ENCODE measurements around the gene IFI27L1.
A peak's percentile ranks its signal among the peaks of the same experiment; 100 is the strongest.

The IFI27L1 gene

DNA sequence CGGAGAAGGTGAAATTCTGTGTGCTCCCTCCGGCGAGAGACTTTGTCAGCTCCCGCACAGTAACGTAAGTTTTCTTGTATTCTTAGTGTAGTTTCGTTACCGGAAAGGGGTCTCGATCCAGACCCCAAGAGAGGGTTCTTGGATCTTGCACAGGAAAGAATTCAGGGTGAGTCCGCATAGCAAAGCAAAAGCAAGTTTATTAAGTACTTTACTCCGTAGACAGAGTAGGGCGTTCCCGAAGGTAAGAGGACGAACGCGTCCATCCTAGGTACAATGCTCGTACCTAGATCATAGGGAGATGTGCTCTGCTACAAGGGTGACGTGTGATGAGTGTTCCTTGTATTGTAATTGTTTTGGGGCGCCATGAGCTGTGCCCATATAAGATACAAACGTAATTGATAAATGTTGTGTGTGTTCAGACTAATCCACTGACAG, 293 bp downstream of the IFI27L1 start:
- no peak for DNase-seq

DNA sequence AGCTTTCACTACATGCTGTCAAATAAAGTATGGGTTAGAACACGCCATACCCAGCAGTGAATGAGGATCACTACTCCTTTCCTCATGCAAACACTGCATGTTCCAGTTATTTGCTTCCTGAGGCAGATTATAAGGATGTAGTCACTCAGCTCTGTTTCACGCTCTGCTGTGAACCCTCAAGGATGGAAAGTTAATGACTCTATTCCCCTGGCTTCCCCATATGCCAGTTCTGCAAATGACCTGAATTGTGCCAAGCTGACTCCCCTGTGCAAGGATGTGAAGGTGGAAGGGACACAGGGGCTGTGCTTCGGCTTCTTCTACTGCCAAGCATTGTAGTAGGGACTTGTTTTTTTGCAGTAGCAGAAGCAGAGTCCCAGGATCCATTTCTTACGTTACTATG, 6.8 kb downstream of the IFI27L1 start:
- DNase-seq = no peak

DNA sequence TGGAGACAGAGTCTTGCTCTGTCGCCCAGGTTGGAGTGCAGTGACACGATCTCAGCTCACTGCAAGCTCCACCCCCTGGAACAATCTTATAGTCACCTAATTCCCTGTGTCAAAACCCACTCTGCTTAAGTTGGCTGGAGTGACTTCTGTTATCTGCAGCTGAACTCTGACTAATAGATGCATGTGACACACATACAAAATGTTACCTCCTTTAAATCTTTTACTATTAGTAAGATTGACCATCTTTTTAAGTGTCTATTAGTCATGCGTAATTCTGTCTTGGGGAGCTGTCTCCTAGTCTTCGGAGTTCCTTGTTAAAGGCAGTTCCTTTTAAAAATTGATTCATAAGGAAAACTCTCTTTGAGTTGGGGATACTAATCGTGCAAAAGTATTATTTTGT, 7.4 kb downstream of the IFI27L1 start:
- no peak for DNase-seq

GRCh38 chr14:94089479-94089878, 8.4 kb downstream of the IFI27L1 start:
- DNase-seq = no peak

- DNase-seq = no peak
Observed at GRCh38 chr14:94093418-94093817, 12.3 kb downstream of the IFI27L1 start.

- DNase-seq = no peak
Observed at GRCh38 chr14:94097091-94097490, 16.0 kb downstream of the IFI27L1 start.

DNA sequence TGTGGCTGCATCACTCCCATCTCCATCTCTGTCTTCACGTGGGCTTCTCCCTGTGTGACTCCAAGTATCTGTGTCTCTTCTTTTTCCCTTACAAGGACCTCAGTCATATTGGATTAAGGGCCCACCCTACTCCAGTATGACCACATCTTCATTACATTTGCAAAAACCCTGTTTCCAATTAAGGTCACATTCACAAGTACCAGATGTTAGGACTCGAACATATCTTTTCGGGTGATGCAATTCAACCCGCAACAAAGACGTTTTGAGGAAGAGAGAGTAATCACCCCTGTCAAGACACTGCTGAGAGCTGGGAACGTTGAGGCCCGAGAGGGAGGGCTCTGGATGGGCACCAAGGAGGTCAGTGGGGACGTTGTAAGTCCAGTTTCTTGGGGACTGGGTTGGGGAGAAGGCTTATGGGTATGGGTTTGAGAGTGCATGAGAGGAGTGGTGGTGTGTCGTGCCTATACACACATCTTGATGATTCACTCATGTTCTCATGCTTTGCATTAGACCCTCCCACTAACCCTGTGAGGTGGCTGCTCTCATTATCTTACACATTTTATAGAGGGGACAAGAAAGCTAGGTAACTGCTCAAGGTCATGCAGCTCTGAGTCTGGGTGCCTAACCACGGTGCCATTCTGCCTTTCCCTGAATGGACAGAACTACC, 17.3 kb downstream of the IFI27L1 start:
- DNase-seq = no peak

- DNase-seq = no peak
Observed at GRCh38 chr14:94099006-94099405, 17.9 kb downstream of the IFI27L1 start.

GRCh38 chr14:94100847-94101246, 19.7 kb downstream of the IFI27L1 start:
- no peak for DNase-seq

GRCh38 chr14:94101748-94102147, 20.6 kb downstream of the IFI27L1 start:
- no peak for DNase-seq

DNA sequence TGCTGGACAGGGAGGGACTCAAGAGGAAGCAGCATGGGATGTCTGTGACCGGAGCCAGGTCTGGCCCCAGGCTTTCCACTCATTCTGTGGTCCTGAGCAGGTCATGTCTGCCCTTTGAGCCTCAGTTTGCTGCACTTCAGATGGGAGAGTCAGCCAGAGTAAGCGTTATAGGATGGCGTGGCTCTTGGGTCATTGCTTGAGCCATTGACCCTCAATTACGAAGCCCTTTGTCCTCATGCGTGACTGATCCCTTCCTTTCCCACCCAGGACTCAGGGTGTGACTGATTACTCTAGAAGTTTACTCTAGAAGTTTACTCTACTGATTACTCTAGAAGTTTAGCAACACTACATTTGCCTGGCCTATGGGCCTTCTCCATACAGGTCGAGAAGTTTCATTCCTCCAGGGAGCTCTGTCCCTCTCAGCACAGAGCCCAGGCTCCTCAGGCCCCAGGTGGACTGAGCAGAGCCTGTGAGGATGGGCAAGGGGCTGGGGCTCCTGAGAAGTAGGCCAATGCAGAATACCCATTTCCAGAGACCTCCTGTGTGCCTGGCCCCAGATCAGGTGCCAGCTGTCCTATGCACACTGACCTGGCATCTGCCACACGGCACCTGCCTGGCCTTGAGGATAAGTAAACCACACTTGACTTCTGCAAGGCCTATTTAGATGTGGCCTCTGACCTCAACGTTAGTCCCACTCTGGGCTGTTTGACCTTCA, 21.8 kb downstream of the IFI27L1 start:
- no peak for DNase-seq

GRCh38 chr14:94103554-94104150, 22.5 kb downstream of the IFI27L1 start:
- no peak for DNase-seq

GRCh38 chr14:94104731-94105130, 23.6 kb downstream of the IFI27L1 start:
- no peak for DNase-seq

GRCh38 chr14:94109915-94110250, 28.8 kb downstream of the IFI27L1 start:
- no peak for DNase-seq

DNA sequence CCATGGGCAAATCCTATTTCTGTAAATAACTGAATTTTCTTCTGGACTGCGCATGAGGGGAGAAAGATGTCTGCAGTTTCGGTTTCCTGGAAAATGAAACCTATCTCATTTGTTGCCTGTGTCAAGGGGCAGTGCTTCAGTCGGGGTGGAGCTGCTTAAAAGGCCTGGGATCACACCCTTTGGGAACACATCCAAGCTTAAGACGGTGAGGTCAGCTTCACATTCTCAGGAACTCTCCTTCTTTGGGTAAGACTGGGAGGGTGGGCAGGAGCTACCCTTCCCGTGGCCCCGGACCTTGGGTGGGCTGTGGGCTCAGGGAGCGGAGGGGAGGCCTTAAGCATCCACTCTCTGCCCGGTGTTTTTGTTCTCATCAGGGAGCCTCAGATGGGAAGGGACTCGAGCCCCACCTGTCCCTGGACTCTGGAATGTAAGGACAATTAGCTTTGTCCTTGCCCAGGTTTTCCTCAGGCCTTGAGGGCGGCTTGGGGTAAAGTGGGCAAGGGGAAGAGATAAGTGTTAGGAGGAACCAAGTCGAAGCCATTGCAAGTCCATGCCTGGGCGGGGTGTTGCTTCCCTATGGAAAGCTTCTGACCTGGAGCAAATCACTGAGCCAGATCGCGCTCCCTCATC, 29.6 kb downstream of the IFI27L1 start, which contains the start of gene IFI27:
IFI27 (plus strand) TSS at position 185 of the 630 bp plus-strand sequence.
- DNase-seq = no peak

DNA sequence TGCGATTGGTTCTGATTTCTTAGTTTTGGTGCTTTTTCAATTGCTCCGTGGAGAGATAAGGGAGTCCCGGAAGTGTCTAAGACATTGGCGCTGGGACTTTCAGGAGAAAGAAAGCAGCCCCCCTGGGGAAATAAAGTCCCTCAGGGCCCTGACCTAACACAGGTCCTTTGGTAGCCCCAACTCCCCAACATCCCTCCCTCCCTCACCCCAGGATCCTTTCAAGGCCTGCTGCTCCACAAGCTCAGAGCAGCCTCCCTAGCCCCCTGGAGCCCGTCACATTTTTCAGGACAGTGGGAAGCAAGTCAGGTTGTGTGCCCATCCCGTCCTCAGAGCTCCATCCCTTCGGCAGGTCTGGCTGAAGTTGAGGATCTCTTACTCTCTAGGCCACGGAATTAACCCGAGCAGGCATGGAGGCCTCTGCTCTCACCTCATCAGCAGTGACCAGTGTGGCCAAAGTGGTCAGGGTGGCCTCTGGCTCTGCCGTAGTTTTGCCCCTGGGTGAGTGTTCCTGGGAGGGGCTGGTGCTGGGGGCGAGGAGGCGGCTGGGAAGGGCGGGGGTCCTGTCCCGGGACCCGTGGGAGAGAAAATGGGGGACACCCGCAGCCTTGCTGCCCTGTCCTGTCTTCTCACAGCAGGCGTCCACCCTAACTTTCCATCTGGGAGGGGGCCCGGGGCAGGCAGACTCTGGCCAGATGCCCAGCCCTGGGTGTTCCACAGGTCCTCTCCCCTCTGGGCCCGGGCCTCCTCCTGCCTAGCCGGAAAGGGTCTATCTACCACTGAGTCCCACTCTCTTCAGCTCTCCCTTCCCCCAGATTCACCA, 30.4 kb downstream of the IFI27L1 start:
- no peak for DNase-seq

GRCh38 chr14:94112513-94113063, 31.5 kb downstream of the IFI27L1 start:
- DNase-seq = no peak

GRCh38 chr14:94113073-94113472, 32.0 kb downstream of the IFI27L1 start:
- DNase-seq = no peak

- peak in 1 of 2 experiments; percentile 10 for DNase-seq
Observed at GRCh38 chr14:94113490-94113889, 32.4 kb downstream of the IFI27L1 start.

DNA sequence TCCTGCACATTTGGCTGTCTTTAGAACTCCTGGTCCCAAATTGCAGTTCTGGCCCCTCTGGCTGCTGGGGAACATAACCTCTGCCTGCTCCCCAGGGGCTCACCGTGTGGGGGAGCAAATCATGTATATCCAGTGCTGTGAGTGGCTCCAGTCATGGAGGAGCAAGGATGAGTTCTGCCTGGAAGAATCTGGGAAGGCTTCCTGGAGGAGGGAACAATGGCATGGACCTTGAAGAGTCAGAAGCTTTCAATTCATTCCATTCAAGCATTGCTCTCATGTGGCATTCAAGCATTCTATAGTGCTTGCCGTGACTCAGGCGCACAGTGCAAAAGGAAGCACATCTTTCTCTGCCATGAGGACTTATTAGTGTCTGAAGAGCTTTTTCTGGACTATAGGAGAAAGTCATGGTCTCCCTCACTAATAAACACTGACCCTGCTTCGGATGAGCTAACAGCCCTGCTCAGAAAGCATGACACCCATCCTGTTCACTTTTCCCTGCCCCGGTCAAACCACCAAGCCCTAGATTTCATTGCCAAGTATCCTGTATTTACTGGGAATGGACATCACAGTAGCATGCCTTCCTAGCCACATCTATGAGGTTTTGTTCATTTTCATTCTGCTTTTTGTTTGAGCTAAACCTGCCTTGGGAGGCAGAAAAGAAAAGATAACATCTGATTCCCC, 32.9 kb downstream of the IFI27L1 start:
- no peak for DNase-seq

GRCh38 chr14:94114589-94115057, 33.5 kb downstream of the IFI27L1 start:
- DNase-seq = no peak

All from NCI-H446 (cell line).